Measurements from ENCODE around the gene IGF2R. TPM values are rescaled to one million over a fixed set of nuclear protein-coding genes. Genes with fewer than 3 reads are reported as not detected.

The IGF2R gene
- total RNA-seq, 1 experiment from 2014 or later, result 75.3 TPM

DNA sequence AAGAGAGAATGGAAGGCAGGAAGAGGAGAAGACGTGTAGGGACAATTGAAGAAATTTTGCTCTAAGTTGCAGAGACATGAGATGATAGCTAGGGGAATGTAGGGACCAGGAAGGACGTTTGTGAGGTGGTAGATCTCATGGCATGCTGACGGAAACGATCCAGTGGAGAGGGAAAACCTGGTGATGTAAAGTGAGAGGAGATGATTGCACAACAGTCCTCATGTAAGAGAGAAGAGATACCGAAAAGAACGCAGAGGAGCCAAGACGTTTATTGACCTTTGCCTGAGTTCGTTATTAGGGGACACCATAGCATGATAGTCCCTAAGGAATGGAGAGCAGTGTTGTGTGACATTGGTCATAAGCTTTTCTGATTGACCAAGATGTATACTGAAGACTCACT lies 55.3 kb downstream of the IGF2R start:
- Mint-ChIP-seq H3K27ac (no peak overlapping the region), H3K36me3 (peaks cover 27% of the 10 kb centered on the region), H3K4me1 (no peaks in the 10 kb centered on the region), H3K9me3 (peaks cover 15% of the 10 kb centered on the region), H3K4me3 (no peak overlapping the region), H3K27me3 (ENCODE audit: low read depth) (no peaks in the 10 kb centered on the region)
- no peak for TF ChIP-seq TP53 (CRISPR knock-in tag; IDR thresholded peaks at IDR 0.05)
- no peak for ATAC-seq
- POLR2A ChIA-PET, result no interaction called here
- DNase-seq (ENCODE audit: low spot score), result no peak
- CTCF ChIA-PET, result no interaction called here

GRCh38 chr6:160027076-160027475 lies 58.2 kb downstream of the IGF2R start:
- Mint-ChIP-seq H3K9me3 (no peaks in the 10 kb centered on the region), H3K27ac (no peak overlapping the region), H3K4me1 (no peaks in the 10 kb centered on the region), H3K4me3 (no peak overlapping the region), H3K27me3 (ENCODE audit: low read depth) (no peaks in the 10 kb centered on the region), H3K36me3 (peaks cover 38% of the 10 kb centered on the region)
- ATAC-seq, result no peak
- POLR2A ChIA-PET, result no interaction called here
- CTCF ChIA-PET, result no interaction called here
- no peak for TF ChIP-seq FOXJ3 (CRISPR knock-in tag; IDR thresholded peaks at IDR 0.05; ENCODE audit: borderline replicate concordance)
- TF ChIP-seq EMX1 (CRISPR knock-in tag; IDR thresholded peaks at IDR 0.05), result no peak
- no peak for TF ChIP-seq RELA (CRISPR knock-in tag; IDR thresholded peaks at IDR 0.05; ENCODE audit: borderline replicate concordance)
- no peak for TF ChIP-seq NR1H2 (CRISPR knock-in tag; IDR thresholded peaks at IDR 0.05)
- TF ChIP-seq FOXP4 (CRISPR knock-in tag; IDR thresholded peaks at IDR 0.05), result no peak
- TF ChIP-seq IRF1 (CRISPR knock-in tag; IDR thresholded peaks at IDR 0.05), result no peak
- no peak for TF ChIP-seq ZNF219 (CRISPR knock-in tag; IDR thresholded peaks at IDR 0.05; ENCODE audit: borderline replicate concordance)
- no peak for TF ChIP-seq NR3C1 (CRISPR knock-in tag; conservative IDR thresholded peaks at IDR 0.05; ENCODE audit: low read depth)
- no peak for TF ChIP-seq HMGXB4 (CRISPR knock-in tag; IDR thresholded peaks at IDR 0.05)
- no peak for TF ChIP-seq CDX4 (CRISPR knock-in tag; IDR thresholded peaks at IDR 0.05; ENCODE audit: borderline replicate concordance)
- no peak for TF ChIP-seq ESRRA (CRISPR knock-in tag; IDR thresholded peaks at IDR 0.05; ENCODE audit: borderline replicate concordance)
- no peak for TF ChIP-seq ZNF416 (CRISPR knock-in tag; IDR thresholded peaks at IDR 0.05)
- TF ChIP-seq PRRX2 (CRISPR knock-in tag; IDR thresholded peaks at IDR 0.05), result no peak
- TF ChIP-seq HMGA2 (CRISPR knock-in tag; IDR thresholded peaks at IDR 0.05), result no peak
- no peak for TF ChIP-seq ATF6 (CRISPR knock-in tag; IDR thresholded peaks at IDR 0.05)
- TF ChIP-seq FOXP1 (CRISPR knock-in tag; IDR thresholded peaks at IDR 0.05; ENCODE audit: borderline replicate concordance), result no peak
- TF ChIP-seq, protein P1, sequence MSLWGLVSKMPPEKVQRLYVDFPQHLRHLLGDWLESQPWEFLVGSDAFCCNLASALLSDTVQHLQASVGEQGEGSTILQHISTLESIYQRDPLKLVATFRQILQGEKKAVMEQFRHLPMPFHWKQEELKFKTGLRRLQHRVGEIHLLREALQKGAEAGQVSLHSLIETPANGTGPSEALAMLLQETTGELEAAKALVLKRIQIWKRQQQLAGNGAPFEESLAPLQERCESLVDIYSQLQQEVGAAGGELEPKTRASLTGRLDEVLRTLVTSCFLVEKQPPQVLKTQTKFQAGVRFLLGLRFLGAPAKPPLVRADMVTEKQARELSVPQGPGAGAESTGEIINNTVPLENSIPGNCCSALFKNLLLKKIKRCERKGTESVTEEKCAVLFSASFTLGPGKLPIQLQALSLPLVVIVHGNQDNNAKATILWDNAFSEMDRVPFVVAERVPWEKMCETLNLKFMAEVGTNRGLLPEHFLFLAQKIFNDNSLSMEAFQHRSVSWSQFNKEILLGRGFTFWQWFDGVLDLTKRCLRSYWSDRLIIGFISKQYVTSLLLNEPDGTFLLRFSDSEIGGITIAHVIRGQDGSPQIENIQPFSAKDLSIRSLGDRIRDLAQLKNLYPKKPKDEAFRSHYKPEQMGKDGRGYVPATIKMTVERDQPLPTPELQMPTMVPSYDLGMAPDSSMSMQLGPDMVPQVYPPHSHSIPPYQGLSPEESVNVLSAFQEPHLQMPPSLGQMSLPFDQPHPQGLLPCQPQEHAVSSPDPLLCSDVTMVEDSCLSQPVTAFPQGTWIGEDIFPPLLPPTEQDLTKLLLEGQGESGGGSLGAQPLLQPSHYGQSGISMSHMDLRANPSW (CRISPR knock-in tag; conservative IDR thresholded peaks at IDR 0.05; ENCODE audit: low read depth), result no peak
- no peak for TF ChIP-seq CREB1 (CRISPR knock-in tag; IDR thresholded peaks at IDR 0.05)
- TF ChIP-seq KAT7 (CRISPR knock-in tag; IDR thresholded peaks at IDR 0.05; ENCODE audit: borderline replicate concordance), result no peak
- no peak for TF ChIP-seq TCF7 (CRISPR knock-in tag; IDR thresholded peaks at IDR 0.05; ENCODE audit: low read depth)
- no peak for DNase-seq (ENCODE audit: low spot score)
